Panc1 (cell line): ENCODE measurements around the gene CMKLR1.

Source experiments
- TCF7L2 ChIP-seq: IDR thresholded peaks from 2 replicates; pipeline ENCODE4 v1.6.1; 2011; ENCODE audit warnings: mild to moderate bottlenecking, low read depth, low read length, inconsistent platforms
- TF ChIP-seq, protein P1 (sequence below): fragments of 450-650 bp; IDR thresholded peaks from 2 replicates; pipeline ENCODE4 v1.5.1; 2017; ENCODE audit warnings: mild to moderate bottlenecking

DNA sequence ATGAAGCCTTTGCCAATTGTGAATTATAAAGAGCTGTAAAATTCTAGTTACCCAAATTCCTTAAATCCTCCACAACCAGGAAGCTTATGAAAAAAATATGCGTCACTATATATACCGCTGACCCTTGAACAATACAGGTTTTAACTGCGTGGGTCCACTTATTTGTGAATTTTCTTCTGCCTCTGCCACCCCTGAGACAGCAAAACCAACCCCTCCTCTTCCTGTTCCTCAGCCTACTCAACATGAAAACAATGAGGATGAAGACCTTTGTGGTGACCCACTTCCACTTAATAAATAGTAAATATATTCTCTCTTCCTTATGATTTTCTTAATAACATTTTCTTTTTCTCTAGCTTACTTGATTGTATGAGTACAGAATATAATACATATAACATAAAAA lies 42.2 kb downstream of the CMKLR1 start:
- no peak for TF ChIP-seq TCF7L2
- TF ChIP-seq, protein P1, sequence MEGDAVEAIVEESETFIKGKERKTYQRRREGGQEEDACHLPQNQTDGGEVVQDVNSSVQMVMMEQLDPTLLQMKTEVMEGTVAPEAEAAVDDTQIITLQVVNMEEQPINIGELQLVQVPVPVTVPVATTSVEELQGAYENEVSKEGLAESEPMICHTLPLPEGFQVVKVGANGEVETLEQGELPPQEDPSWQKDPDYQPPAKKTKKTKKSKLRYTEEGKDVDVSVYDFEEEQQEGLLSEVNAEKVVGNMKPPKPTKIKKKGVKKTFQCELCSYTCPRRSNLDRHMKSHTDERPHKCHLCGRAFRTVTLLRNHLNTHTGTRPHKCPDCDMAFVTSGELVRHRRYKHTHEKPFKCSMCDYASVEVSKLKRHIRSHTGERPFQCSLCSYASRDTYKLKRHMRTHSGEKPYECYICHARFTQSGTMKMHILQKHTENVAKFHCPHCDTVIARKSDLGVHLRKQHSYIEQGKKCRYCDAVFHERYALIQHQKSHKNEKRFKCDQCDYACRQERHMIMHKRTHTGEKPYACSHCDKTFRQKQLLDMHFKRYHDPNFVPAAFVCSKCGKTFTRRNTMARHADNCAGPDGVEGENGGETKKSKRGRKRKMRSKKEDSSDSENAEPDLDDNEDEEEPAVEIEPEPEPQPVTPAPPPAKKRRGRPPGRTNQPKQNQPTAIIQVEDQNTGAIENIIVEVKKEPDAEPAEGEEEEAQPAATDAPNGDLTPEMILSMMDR = no peak
